GM21529 (cell line): ENCODE results near the gene COLEC12.

Experiments
- ATAC-seq: cut with Tn5 transposase; IDR thresholded peaks from one replicate; pipeline ENCODE4 v1.9.1; 2021; ENCODE audit not compliant: unreplicated experiment

Gene COLEC12

DNA sequence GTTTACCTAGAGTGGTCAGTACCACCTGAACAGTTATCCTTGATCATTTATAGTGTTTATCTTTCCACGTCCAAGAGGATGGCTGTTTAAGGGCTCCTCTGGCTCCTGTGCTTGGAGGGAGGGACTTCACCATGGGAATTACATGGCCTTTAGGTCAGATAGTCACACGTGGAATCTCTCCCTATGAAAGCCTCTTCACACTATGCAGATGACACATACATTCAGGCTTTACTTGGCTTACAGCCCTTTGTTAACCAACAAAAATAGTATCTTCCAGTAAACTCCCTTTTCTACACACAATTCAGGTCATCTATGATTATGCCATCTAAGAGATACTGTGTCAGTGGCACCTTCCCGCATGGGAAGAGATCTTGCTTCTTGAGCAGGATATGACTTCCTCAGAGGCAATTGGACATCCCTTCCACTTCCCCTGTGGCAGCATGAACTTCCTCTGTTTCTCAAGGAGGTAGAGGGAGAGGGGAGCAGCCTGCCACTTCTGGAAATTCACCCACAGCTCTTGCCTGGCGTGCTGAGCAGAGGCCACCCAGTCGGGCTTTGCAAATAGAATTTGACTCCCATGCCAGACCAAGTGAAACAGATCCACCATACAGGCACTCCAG, 53.5 kb downstream of the COLEC12 start:
- no peak for ATAC-seq

- ATAC-seq = no peak
Observed at GRCh38 chr18:445055-445454, 55.4 kb downstream of the COLEC12 start.

- ATAC-seq = no peak
Observed at GRCh38 chr18:438571-438970, 61.9 kb downstream of the COLEC12 start.

DNA sequence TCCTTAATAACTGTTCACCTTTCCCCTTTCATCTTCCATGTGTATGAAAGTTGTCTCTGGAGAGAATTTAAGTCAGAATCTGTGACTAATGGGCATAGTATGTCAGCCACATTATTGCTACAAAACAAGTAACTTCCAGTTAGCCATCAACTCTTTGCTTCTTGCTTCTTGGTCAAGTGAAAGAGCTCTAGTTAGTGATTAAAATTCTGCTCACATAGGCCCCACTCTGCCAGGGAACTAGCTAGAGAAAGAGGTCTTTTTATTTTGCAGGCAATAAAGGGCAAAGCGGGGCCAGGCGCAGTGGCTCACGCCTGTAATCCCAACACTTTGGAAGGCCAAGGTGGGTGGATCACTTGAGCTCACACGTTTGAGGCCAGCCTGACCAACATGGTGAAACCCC, 64.6 kb downstream of the COLEC12 start:
- ATAC-seq = no peak

DNA sequence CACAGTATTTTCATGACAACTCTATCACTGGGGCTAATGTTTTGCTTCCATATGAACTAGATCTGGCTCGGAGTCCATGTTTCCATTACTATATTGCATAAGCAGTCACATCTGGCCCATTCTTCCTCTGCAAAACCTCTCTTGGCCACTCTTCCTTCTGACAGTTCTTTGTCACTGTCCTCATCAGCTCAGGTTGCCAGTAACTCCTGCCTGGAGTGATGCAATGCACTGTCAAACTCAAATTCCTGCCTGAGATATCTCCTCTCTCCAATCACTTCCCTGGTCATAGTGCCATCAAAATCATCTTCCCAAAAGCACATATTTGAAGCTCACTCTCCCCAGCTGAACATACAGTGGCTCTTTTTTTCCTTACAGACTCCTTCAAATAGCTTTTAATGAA, 66.1 kb downstream of the COLEC12 start:
- no peak for ATAC-seq

DNA sequence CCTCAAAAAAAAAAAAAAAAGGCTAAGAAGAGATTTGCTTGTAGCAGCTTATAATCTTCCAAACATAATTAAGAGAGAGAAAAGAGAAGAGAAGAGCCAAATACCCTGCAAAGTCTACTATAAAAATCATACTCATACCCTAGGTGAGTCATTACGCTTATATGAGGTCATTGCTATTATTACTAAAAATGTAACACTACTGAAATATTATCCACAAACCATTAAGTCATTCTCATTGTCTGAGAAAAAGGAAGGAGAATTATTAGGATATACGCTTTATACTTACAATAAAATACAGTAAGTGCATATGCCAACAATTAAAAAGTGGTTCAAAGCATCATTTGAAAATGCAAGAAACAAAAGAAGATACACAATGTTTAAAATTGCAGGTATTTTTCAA, 66.5 kb downstream of the COLEC12 start:
- ATAC-seq = no peak

DNA sequence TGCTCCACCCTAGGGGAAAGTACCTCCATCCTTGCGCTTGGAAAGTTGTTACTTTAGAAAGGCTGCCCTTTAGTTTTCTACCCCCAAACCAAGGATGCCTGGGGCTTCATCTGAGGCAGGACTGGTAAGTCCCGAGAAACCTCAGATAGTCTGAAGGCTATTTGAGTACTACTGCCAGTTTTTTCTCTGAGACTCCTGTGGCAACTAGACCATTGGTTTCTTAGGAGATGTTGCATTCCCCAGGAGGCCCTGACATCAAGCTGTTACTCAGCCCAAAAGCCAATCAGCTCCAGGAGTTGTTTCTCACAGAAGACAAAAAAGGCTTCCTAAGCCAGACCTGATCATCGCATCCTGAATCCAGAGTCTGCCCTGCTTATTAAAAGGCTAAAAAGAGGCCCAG, 67.2 kb downstream of the COLEC12 start:
- no peak for ATAC-seq

- no peak for ATAC-seq
Observed at GRCh38 chr18:432791-433190, 67.7 kb downstream of the COLEC12 start.

GRCh38 chr18:429030-429429, 71.5 kb downstream of the COLEC12 start:
- ATAC-seq = no peak

- no peak for ATAC-seq
Observed at GRCh38 chr18:427005-427404, 73.5 kb downstream of the COLEC12 start.

DNA sequence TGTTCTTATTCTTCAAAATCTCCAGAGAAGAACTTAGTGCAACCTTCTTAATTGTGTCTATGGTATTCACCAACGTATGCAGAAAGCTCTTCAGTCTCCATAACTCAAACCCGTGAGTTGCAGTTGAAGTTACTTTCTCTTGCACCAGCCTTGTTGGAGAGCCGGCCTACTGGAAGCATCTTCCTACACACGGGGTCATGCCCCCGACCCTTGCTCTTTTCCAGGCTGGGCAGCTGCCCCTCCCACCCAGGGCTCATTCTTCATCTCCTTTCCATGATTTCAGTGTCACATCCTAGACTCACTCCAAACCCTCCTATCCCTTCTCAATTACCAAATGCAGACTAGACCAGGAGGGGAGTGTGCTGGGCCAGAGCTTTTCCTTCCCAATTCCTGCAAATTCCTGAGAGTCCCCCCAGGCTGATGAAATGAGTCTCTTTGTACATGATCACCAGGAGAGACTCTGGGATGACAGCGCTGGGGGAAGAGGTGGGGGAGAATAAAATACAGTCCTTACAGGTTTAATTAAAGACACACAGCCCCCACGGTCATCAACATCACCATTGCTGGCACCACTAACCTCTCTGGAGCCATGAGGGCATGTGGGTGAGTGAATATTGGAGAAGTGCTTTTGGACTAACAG, 75.3 kb downstream of the COLEC12 start:
- ATAC-seq = no peak

DNA sequence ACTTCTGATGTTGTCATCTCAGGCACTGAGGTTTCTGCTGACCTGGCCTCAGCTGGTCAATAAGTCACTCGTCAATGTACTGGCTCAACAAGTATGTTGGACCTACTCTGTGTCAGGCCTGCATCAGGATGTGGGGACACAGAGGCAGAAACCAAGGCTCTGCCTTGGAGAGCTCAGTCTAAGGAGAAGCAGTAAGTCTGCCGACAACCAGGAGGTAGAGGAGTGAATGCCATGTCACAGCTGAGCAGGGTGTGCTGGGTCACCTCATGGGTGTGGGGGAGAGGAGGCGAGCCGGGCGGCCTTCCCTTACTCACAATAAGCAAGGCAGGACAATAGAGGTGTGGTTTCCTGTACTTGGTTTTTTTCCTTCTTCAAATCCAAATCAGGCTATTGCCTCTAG, 75.8 kb downstream of the COLEC12 start:
- ATAC-seq = no peak

- ATAC-seq = no peak
Observed at GRCh38 chr18:424071-424661, 76.3 kb downstream of the COLEC12 start.

- no peak for ATAC-seq
Observed at GRCh38 chr18:422966-423365, 77.5 kb downstream of the COLEC12 start.

DNA sequence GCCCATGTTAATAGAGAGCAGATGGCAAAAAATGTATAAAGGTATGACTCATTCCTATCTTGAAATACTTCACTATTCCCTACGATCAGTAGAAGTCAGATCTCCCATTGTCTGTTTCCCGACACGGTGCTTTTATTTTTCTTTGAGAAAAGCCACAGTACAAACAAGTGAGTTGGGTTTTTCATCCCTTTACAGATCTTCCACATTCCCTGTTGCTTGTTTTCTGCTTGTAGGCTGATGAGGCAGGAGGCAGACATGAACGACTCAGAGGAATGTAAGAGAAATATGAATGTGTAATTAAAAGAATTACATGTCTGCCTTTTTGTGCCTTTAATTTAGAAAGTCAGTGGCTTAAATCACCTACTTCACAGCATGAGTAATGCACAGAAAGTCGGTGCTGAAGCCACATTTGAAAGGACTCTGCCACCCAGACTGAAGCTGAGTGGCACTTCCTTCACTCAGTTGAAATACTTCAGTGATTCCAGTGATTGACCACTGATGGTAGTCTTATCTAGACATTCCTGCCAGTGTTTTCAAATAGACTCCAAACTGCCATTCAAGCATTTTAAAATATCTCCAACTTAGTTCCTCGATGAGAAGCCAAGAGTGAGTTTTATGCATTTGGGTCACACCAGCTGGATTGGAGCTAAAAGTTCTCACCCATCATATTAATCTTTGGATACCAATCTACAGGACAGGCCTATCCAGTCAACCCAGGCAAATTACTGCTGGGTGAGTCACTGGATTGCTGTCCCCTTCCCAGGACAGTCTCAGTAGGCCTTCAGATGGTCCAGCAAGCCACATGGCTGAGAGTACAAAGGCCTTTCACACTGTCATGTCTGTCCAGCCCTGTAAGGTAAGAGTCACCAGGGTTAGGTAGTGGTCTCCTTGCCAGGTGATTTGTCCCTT, 79.0 kb downstream of the COLEC12 start:
- ATAC-seq = no peak

- ATAC-seq = no peak
Observed at GRCh38 chr18:420661-421246, 79.7 kb downstream of the COLEC12 start.

GRCh38 chr18:419541-420175, 80.8 kb downstream of the COLEC12 start:
- no peak for ATAC-seq

- ATAC-seq = no peak
Observed at GRCh38 chr18:417495-417894, 83.0 kb downstream of the COLEC12 start.

DNA sequence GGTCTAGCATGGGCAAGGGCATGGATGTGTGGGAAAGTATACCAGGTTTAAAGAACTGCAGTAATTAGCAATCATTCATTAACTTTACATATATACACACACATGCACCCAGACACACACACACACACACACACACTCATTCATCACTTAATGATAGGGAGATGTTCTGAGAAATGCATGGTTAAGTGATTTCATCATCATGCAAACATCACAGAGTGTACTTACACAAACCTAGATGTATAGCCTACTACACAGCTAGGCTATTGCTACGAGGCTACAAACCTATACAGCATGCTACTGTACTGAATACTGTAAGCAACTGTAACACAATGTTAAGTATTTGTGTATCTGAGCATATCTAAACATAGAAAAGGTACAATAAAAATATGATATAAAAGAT, 83.6 kb downstream of the COLEC12 start:
- no peak for ATAC-seq

- no peak for ATAC-seq
Observed at GRCh38 chr18:415617-416612, 84.6 kb downstream of the COLEC12 start.
